DMS 273 (cell line): Measurements from ENCODE around the gene SLC8A1.
A peak's percentile ranks its signal among the peaks of the same experiment; 100 is the strongest.

ENCODE experiments used
- DNase-seq: peaks from one replicate; lab custom pipeline; 2025; ENCODE audit not compliant: unreplicated experiment; lab: John Stamatoyannopoulos, UW

SLC8A1 gene

DNA sequence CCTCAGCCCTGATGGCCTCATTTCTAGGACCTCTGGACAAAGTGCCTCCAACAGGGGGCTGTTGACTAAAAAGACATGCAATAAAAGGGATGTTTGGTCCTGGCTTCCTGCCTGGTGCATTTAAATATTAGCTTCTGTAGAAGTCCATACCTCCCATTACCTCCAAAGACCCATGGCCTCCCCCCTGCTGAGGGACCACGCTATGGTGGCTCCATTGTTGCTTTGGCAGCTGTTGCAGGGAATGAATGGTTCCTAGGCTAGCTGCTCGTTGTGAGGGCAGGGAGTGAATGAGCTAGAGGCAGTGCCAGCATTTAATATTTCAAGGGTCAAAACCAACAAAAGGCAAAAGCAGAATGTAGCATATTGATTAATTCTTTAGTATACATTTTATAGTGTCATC, 285.9 kb downstream of the SLC8A1 start:
- DNase-seq: no peak

DNA sequence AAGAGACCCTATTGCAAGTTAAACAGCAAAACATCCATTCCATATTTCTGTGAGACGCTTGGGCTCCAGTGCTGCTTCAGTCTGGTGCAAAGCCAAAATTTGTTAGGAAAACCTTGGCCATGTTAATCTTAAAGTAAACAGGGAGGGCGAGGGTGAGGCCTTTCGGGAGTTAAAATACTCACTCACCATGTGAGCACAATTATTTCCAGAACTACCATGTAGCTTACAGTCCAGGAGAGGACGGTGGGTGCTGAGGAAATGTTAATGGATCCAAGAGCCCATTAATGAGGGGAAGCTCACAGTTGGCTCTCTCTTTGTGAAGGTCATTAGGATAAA, 286.4 kb downstream of the SLC8A1 start:
- no peak for DNase-seq

DNA sequence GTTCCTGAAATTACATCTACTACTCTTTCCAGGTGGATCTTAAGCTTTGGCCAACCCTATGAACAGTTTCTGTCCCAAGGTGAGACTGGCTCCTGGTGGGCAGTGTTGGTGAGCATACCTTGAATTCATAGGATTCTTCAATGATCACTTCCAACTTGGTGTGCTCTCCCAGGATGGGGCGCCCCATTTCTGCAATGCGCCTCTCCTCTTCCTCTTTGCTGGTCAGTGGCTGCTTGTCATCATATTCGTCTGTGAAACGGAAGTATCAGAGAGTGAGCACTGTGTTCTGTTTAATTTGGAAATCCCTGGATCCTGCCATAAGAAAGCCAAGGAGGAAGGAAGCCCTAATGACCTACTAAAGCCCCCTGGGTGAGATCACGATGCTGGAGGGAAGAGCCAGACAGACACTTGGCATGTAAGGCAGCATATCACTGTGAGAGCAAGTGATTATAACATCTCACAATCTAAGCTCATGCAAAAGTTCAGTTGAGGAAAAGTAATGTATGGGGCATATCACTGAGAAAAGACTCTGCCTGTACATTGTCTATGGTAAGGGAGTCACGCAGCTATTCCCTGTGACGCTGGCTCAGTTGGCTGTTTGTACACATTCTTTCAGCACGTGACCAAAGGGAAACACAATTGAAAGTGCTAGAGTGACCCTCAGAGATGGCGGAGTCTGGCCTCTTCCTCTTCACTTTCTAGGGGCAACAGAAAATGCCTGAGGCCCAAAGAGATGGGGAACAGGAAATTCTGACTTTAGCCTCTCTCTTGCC, 287.0 kb downstream of the SLC8A1 start:
- no peak for DNase-seq

DNA sequence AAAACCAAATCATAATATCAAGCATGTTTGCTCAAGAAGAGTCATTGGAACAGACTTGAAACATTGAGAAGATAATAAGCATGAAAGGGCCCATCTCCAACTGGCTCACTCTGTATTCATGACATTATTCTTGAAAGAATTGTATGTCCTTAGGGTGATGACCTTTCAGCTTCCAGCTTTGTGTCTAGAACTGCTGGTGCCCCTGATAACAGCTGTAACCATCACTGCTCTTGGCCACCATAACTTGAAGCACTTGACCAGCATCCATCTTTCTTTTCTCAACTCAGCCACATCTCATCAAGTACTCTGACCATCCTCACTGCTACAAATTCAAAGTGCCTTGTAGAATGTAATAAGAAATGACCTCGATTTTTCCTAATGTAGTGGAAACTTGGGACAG, 289.9 kb downstream of the SLC8A1 start:
- no peak for DNase-seq

DNA sequence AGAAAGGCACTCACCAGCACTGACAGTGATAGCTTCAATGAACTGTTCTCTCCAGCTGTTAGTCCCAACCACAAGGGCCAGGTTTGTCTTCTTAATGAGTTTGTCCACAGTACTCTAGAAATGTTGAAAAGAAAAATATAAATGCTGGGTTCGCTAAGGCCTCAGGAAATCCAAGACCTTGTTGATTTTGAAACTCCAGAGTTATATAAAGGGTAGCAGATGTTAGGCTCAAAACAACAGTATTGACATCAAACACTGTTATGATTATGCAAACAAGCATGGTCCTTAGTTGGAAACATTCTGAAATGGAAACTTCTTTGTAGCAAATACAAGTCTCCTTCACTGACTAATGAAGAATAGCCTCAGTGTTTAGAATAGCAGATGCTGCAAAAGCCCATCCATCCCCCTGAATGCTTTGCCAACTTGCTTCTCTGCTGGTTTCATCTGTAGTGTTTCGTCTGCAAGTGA, 291.1 kb downstream of the SLC8A1 start:
- peak; percentile 29 for DNase-seq

DNA sequence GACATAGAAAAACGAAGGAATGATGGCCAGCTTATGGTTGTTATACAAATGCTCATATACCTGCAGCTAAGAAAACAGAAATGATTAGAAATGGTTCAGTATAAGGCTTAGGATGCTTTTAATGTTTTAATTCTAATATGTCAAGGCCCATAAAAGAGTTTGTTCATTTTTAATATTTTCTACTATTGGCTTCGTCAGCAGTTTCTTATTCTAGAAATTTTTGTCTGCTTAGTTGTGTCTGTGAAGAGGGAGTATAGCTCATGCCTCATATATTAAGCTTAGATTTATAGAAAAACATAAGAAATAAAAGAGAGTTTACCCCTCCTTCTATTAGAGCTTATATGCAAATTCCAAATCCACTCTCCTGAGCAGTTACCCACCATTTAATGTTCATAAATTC, 292.6 kb downstream of the SLC8A1 start:
- DNase-seq: no peak

DNA sequence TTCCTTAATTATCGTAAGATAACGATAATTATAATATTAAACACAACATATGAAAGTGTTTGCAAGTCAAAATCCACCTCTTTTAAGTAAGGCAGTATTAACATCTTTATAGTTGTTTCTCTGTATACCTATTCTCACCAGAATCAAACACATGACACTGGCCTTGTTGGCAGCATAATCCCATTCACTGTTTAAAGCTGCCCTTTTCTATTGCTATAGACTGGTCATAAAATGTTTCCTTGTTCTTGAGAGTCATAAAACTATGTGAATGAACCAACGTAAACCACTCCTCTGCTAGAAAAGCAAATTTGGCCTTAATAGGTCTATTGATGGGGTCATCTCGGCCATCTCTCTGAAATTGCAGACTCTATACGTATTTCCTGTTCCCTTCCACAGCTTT, 293.1 kb downstream of the SLC8A1 start:
- DNase-seq: no peak

DNA sequence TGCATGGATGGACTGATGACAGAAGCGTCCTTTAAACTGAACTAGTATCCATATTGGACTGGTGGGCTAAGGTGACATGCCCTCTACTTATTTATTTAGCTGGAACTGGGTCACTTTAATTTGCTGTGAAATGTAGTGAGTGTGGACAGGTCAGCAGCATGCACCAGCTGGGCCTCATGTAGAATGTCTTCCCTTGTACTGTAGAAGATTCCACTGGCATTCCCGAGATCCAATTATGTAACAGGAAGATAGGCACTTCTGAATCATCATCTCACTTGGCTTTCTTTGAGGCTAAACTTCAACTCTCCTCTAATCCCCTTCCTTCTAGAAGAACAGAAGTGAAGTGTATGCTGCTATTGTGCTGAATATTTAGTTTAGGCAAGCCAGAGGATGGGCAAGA, 296.2 kb downstream of the SLC8A1 start:
- no peak for DNase-seq

DNA sequence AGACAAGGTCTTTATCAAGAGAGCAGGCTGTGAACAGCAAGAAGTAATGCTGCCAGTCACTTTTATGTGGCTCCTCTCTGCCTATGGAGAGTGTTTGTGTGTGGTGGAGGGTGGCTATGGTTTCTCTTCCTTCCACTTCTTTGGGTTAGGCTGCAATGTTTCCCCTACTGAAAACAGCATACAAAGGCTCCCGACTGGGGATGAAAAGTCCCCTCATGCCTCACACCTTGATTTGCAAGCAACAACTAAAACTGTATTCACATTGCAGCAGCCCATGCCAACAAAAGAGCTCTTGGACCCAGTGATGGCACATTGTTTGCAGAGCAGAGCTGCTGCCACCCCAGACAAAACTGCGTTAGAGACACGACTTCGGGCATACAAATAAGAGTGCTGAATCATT, 301.6 kb downstream of the SLC8A1 start:
- DNase-seq: no peak

DNA sequence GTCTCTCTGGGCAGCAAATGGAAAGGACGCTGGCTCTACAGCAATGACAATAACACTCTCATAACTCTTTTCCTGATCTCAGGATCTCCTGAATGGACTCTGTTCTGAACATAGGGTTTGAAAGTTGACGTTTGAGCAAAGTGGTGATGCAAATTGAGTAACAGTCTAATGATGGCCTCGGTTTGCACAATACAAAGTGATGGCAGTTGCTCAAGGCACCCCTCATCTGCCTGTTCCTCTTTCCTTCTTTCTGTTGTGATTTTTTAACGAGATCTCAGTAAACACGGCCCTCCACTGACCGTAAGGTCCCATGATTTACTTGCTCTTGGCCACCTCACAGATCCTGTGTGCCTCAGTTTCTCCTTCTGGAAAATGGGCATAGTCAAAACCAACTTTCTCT, 303.6 kb downstream of the SLC8A1 start:
- no peak for DNase-seq

DNA sequence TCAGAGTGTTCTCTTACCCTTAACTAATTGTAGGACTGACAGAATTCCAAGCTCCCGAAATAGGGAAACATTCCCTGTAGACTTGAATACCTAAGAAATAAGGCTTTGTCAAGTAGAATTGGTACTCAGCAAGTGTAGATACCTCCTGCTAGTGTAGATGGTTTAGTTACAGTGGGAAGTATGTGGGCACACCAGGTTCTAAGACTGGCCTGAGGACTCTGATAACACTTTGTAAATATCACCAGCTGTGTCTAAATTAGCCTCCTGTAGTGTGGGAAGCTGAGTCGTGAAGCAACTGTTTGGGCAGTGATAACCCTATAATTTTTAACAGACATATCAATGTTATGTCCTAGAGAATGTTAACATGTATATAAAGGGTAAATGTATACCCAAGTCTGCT, 304.5 kb downstream of the SLC8A1 start:
- DNase-seq: peak; percentile 14

DNA sequence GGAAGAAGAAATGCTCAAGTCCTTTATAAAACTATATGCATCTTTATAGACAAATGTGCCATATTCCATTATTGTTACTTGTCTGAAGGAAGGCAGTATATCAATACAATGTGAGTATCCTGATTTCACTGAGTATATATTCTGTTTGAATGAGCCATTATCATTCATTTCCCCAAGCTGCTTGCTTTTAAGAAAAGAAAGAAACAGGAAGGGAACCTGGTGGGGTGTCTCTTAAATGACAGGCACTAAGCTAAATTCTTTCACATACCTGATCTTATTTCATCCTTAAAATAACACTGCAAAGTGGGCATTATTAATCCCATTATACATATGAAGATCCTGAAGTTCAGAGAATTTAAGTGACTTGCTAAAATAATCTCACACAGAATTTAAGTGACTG, 307.9 kb downstream of the SLC8A1 start:
- no peak for DNase-seq

DNA sequence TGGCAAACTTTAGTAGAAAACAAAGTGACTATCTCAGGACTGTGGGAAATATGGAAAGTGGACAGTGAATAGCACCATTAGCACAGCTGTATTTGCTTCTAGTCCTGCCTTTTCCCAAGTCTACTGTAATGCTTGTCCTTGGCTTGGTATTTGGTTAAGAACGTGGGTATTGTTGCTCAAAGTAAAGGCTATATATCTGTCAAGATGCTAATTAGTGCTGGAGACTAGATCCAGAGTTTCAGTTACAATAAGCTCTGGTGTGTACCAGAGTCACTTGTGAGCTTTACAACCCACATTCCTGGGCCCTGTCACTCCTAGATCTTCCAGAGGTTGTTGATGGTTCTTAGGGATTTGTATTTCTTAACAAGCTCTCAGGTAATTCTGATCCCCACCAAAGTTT, 313.6 kb downstream of the SLC8A1 start:
- no peak for DNase-seq

DNA sequence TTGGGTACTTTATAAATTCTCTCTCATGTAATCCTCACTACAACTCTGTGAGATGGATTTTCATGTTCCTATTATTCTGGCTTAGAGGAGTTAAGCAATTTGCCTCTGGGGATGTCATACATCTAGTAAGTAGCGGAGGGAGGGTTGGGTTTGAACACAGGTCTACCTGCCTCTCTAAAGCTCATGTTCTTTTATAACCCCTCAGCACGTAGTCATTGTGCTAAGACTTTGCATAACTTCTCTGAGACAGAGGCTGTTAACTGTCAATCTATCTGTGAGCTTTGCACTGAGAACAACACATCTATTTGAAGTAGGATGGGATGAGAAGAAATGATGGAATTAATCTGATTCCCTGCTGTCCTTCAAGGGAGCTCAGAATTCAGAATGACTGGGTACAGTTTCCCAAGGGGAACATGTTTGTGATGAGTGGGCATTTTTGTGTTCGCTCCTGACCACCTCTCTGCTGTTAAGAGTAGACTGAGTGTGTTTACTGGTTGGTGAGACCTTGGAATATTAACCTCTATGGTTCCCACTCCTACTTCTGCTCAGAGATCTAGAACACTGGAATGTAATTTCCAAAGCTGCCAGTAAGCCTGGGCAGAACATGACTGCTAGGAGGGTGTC, 320.7 kb downstream of the SLC8A1 start:
- no peak for DNase-seq

DNA sequence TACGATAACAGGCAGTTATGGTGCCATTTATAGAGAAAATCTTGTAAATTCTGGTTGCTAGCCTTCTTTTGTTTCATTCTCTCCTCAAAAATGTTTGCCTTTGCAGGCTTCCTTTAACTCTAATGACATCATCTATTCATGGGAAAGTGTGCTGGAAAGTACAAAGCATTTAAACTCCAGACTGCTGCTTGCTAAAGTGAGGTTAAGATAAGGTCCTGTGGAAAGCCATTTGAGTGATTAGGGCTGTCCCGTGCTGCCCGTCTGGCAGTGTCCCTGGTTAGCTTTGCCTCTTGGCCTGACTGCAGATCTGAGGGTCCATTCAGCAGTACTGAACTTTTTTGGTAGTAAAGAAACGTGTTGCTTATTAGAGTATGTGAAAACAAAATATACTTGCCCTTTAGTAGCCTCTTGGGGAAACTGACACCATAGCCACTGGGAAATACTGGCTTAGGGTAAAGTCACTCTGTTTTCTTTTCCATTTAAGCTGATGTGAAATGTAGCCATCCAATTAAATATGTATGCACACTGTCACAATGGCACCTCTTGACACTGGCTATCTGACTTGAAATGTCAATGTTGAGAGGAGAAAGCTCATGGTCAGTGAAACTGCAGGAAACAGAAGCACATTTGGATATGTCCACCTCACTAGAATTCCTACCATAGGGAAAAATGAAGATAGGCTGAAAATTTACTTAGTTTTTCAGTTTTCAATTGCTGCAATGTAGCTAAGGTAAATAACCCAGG, 321.5 kb downstream of the SLC8A1 start:
- no peak for DNase-seq

DNA sequence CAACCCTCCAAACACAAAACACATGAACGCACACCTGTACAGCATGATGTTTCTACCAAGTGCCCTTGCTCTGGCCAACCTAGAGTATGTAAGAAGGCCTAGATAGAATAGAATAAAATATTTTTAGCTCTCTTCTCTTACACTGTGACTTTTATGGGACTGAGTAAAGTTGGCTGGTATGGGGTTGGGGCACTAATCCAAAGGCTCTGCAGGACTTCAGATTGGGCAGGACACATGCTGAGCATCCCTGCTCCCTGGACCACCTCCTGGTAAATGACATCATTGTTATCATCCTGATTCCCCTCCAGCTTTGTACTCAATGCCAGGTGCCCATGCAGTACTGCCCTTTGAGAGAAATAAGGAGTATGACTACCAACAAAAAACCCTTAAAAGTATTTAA, 322.2 kb downstream of the SLC8A1 start:
- DNase-seq: no peak

DNA sequence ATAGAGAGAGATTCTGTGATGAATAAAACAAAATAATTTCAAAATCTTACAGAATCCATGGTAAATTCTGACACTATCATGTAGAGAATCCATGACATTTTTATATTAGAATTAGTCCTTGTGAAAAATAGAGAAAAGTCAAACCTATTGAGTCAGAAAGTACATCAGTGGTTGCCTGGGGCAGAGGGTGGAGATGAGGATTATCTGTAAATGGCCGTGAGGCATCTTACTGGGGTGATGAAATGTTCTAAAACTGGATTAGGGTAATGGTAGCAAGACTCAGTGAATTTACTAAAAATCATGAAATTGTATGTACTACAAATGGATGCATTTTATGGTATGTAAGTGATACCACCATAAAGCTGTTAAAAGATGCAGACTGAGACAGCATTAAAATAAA, 323.1 kb downstream of the SLC8A1 start:
- no peak for DNase-seq

DNA sequence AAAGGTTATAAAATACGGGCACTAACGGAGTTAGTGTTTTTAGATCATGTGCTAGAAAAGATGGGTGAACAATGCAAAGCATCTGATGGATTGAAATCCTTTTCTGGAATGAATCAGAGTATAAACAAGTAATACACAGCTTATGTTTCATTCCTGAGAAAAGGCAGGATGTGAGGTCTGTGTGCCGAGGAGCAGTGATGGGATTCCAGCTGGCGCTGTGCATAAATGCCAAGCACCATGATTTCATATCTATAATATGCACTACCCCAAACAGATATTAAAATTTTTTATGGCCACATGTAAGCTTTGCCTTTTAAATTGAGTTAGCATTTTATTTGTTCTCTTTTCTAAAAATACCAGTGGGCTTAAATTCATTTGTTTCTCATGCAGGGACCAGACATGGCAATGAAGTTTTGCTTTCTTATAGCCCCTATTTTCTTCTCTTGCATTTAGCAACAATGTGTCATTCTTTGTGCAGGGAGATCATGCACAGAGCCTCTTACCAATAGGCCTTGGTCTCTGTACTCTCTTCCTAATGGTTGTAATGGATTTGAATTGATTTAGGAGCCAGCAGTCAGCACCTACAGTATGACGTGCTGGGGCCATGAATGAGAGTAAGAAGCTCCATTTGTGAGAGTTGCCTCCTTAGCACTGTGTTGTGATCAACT, 323.9 kb downstream of the SLC8A1 start:
- no peak for DNase-seq

DNA sequence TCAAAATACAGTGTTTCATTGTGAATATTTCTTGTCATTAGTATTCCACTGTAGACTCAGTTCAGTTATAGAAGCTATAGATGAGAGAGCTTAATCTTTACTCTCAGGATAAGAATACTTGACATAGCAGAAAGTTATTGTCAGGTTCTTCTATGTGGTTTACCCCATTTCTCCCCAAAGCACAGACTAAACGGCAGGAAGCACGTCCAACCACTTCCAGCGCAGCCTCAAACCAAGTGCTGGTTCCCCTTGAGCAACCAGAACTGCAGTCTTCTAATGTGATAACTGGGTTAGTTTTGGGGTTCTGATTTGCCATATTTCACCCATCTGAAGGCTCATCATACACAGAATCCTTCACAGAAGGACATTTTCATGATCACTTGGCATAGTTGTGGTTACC, 324.7 kb downstream of the SLC8A1 start:
- no peak for DNase-seq

DNA sequence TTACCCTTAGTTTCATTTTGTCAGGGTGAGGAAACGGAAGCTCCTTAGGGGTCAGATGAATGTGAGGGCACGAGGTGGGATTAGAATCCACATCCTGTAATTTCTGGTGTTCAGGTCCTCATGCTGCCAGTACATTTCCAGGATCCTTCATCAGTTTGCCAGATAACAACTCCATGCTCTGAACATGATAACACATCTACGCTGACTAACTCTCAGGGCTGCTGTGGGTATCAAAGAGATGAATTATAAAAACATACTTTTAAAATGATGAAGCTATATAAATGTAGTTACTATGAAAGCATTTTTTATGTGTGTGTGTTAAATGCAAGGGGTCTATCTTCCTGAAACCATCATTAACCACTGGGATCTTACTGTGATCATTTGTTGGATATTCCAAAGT, 325.9 kb downstream of the SLC8A1 start:
- DNase-seq: no peak

DNA sequence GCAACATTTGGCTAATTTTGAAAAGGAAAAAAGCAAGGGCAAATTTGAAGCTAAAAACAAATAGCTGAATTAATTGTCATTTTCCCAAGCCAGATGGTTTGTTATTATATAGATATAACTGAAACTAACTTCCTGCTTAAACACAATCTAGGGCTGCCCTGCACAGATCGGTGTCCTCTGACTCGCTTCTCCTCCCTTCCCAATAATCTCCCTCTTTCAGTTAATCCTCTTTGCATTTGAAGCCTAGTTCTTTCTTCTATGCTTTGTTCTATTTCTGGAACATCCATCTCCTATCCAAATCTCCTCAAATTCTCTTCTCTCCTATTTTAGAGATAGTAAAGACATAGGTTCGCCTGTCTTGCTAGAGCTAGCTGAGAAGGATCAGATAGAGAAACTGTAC, 328.1 kb downstream of the SLC8A1 start:
- DNase-seq: no peak

DNA sequence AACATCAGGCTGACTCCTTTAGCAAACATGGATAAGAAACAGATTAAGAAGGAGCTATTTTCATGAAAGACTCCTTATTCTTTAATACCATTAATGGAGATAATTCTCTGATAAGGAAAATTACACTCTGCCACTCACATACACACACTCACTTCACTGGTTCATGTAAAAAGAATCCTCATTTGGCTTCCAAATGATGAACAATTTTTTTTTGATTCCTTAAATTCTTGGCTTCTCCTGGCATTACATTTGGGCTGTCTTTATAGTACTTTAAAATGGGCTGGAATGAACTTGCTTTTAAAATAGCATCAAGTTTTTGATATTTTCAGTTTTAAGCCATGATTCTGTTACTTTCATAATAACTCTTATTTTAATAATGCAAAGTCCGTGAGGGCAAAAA, 328.6 kb downstream of the SLC8A1 start:
- DNase-seq: no peak
